Measurements from ENCODE around the gene MTREX. TPM values are rescaled to one million over a fixed set of nuclear protein-coding genes. Genes with fewer than 3 reads are reported as not detected.

MTREX gene
- total and polyA plus RNA-seq, 2 of the 8 experiments (the other 6 are each of a cell fraction or from before 2014, with no cell fraction given), result 16.0 to 130 TPM

DNA sequence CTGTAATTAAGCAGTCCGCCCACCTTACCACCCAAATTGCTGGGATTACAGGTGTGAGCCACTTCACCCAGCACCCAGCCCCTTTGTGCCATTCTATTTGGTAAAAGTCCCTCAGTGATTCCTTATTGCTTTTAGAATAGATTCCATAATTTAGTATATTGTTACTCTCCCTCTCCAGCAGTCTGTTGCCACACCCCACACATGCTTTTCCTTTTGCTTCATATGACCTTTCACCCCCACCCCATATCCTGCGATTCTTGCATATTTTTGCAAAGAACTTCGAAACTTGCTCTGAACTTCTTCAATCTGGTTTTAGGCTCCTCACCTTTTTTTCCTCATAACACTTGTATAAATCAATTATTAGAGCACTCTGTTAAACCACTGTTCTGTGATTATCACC, 100.2 kb downstream of the MTREX start:
- H3K4me2 ChIP-seq (ENCODE audit: insufficient read depth in 1 of 2, low read depth in 2 of 2, low read length in 2 of 2), result no peak overlapping the region
- H3K9me3 ChIP-seq (ENCODE audit: insufficient read depth in 2 of 2, low read depth in 1 of 2, low read length in 1 of 2), result no peaks in the 10 kb centered on the region
- no peak overlapping the region for H2AK5ac ChIP-seq (ENCODE audit: low read depth, low read length)
- H2BK120ac ChIP-seq (replicated peaks; ENCODE audit: low read depth, low read length), result no peak overlapping the region
- H2BK20ac ChIP-seq (ENCODE audit: low read length), result no peak overlapping the region
- no peak overlapping the region for H3K14ac ChIP-seq (ENCODE audit: insufficient read length)
- no peaks in the 10 kb centered on the region for H3K23me2 ChIP-seq (ENCODE audit: low read depth, low read length)
- FAIRE-seq, result no peak
- H3K27me3 ChIP-seq (replicated peaks in 1 of 4; ENCODE audit: control insufficient read depth in 3 of 4, extremely low read depth in 1 of 4, insufficient read depth in 3 of 4, low read length in 3 of 4), result no peaks in the 10 kb centered on the region
- no peak overlapping the region for H2BK5ac ChIP-seq (ENCODE audit: low read depth, low read length)
- H3K9ac ChIP-seq (replicated peaks in 1 of 4; ENCODE audit: extremely low read depth in 1 of 4, low read depth in 3 of 4, low read length in 3 of 4), result no peak overlapping the region
- H4K91ac ChIP-seq (replicated peaks; ENCODE audit: insufficient read length, low read length), result no peak overlapping the region
- H3K4ac ChIP-seq (replicated peaks; ENCODE audit: insufficient read length, low read depth, low read length), result no peak overlapping the region
- no peaks in the 10 kb centered on the region for H3K79me2 ChIP-seq (ENCODE audit: control insufficient read depth in 1 of 2, insufficient read depth in 2 of 2, low read length in 2 of 2)
- no peak overlapping the region for H4K5ac ChIP-seq (ENCODE audit: insufficient read length, low read depth, low read length)
- H3K27ac ChIP-seq (ENCODE audit: low read depth, low read length), result no peak overlapping the region
- TF ChIP-seq TCF12 (IDR thresholded peaks at IDR 0.05; ENCODE audit: low read depth, low read length) (no peak), BACH1 (IDR thresholded peaks at IDR 0.05; ENCODE audit: low read length) (no peak), EP300 (IDR thresholded peaks at IDR 0.05; ENCODE audit: borderline replicate concordance in 1 of 2, low read depth in 2 of 2, low read length in 2 of 2) (no peak), SRF (IDR thresholded peaks at IDR 0.05; ENCODE audit: low read depth, low read length) (no peak), POU5F1 (IDR thresholded peaks at IDR 0.05; ENCODE audit: low read depth, low read length) (no peak), TAF1 (IDR thresholded peaks at IDR 0.05; ENCODE audit: low read depth, low read length) (no peak), TAF7 (optimal IDR thresholded peaks at IDR 0.05; ENCODE audit: borderline replicate concordance, low read depth, low read length) (no peak)
- ChIA-PET POLR2A (ENCODE audit: partially characterized antibody) (no interaction called here), CTCF (ENCODE audit: partially characterized antibody) (interaction anchor here (1.1 to 3.0 kb wide), 2 partner anchors 284 to 286 kb away, joined by 5 to 12 read pairs; no protein-coding TSS in a partner anchor)
- DNase-seq (ENCODE audit: low read depth in 1 of 2, low spot score in 2 of 2), result no peak
- H3K23ac ChIP-seq (ENCODE audit: insufficient read length), result no peak overlapping the region
- H3K79me1 ChIP-seq (ENCODE audit: low read depth, low read length), result no peaks in the 10 kb centered on the region
- peaks cover 0 to 44% (median 12%) of the 10 kb centered on the region in 4 experiments; a peak in 4 of 8 replicates for H3K36me3 ChIP-seq (ENCODE audit: control insufficient read depth in 2 of 4, insufficient read depth in 4 of 4, low read length in 3 of 4)
- H3K18ac ChIP-seq (ENCODE audit: extremely low read depth, low read length), result no peak overlapping the region
- no peak overlapping the region for H4K8ac ChIP-seq (ENCODE audit: extremely low read depth, insufficient read depth, low read length)
- H3K56ac ChIP-seq (replicated peaks; ENCODE audit: insufficient read length, low read depth, low read length), result no peak overlapping the region
- no peak overlapping the region for H2AFZ ChIP-seq (ENCODE audit: low read length)
- no peak overlapping the region for H2BK15ac ChIP-seq (ENCODE audit: low read length)
- H3K4me1 ChIP-seq (replicated peaks in 1 of 4; ENCODE audit: control insufficient read depth in 3 of 4, insufficient read depth in 4 of 4, low read length in 3 of 4), result no peaks in the 10 kb centered on the region
- no peak overlapping the region for H2BK12ac ChIP-seq (ENCODE audit: low read depth, low read length)
- 90% methylated on average over 3 of the region's 3 CpGs; no CpG with 5 or more reads in 1 of the 2 experiments for WGBS, 2 experiments (ENCODE audit: extremely low coverage in 1 of 2, insufficient coverage in 1 of 2, insufficient read length in 1 of 2, insufficient replicate concordance in 2 of 2, low coverage in 1 of 2, low lambda C conversion rate in 2 of 2, missing lambda C conversion rate in 1 of 2)
- H4K20me1 ChIP-seq (replicated peaks in 1 of 2; ENCODE audit: control insufficient read depth in 1 of 2, insufficient read depth in 2 of 2, low read length in 2 of 2), result no peaks in the 10 kb centered on the region
- H3K4me3 ChIP-seq (ENCODE audit: extremely low read depth in 1 of 4, insufficient read depth in 2 of 4, low read depth in 3 of 4, low read length in 4 of 4), result no peak overlapping the region
